Ishikawa (cell line): ENCODE measurements around the gene CRYAB.

ENCODE experiments used
- CEBPB ChIP-seq: IDR thresholded peaks from 2 replicates; pipeline ENCODE4 v1.6.1; 2012
- EP300 ChIP-seq: IDR thresholded peaks from 2 replicates; pipeline ENCODE4 v1.6.1; 2012; ENCODE audit warnings: borderline replicate concordance
- RAD21 ChIP-seq: IDR thresholded peaks from 2 replicates; pipeline ENCODE4 v1.6.1; 2012; ENCODE audit warnings: low read depth
- TAF1 ChIP-seq: IDR thresholded peaks from 2 replicates; pipeline ENCODE4 v1.6.1; 2012; ENCODE audit warnings: low read depth, mild to moderate bottlenecking
- TCF12 ChIP-seq: IDR thresholded peaks from 2 replicates; pipeline ENCODE4 v1.6.1; 2012; ENCODE audit warnings: low read depth
- TF ChIP-seq, protein P1 (sequence below): IDR thresholded peaks from 2 replicates; pipeline ENCODE4 v1.6.1; 2012

DNA sequence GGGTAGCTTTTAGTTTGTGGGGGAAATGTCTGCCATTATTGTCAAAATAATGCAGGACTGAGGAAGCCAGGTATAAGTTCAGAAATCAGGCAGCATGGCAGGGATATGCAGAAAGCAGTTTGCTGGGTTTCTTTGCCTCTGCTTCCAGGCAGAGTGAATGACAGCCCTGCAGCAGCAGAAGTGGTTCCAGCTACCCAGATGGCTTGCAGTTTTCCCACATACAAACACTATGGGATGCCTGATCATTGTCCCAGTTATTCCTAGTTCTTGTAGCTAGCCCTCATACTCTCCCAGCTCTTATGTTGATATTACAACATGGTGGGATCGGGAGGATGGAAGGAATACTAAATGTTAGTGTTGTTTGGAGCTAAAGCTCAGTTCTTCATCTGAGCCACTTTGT, 22.7 kb upstream of the CRYAB start:
- TF ChIP-seq TAF1 (no peak), TCF12 (no peak), EP300 (no peak), CEBPB (no peak), RAD21 (no peak)
- TF ChIP-seq, protein P1, sequence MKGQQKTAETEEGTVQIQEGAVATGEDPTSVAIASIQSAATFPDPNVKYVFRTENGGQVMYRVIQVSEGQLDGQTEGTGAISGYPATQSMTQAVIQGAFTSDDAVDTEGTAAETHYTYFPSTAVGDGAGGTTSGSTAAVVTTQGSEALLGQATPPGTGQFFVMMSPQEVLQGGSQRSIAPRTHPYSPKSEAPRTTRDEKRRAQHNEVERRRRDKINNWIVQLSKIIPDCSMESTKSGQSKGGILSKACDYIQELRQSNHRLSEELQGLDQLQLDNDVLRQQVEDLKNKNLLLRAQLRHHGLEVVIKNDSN = no peak
